HepG2 (cell line): ENCODE measurements around the gene C16orf87. TPM values are rescaled to one million over a fixed set of nuclear protein-coding genes. Genes with fewer than 3 reads are reported as not detected.

ENCODE experiments used
- CBX2 ChIP-seq, 2 experiments: fragments of 200-600 bp in 1 of 2; sonication (generic); formaldehyde crosslinking in 1 of 2; IDR thresholded peaks; 2 replicates each; pipeline versions ENCODE4 v1.7.0 to v1.8.1; 2018 to 2022; ENCODE audit warnings: low read depth in 2 of 2, low read length in 1 of 2, mild to moderate bottlenecking in 1 of 2, missing genetic modification reagents in 1 of 2
- HINFP ChIP-seq: sonication (generic); formaldehyde crosslinking; IDR thresholded peaks from 2 replicates; pipeline ENCODE4 v1.4.0; 2020; ENCODE audit warnings: low read depth, mild to moderate bottlenecking, missing genetic modification reagents
- KAT8 ChIP-seq: IDR thresholded peaks from 2 replicates; pipeline ENCODE4 v1.6.1; 2016; ENCODE audit warnings: missing genetic modification reagents, missing compliant biosample characterization
- RFX3 ChIP-seq: IDR thresholded peaks from 2 replicates; pipeline ENCODE4 v1.6.1; 2016; ENCODE audit warnings: missing biosample characterization, missing genetic modification reagents
- SKI ChIP-seq: fragments of 450-650 bp; IDR thresholded peaks from one replicate; pipeline ENCODE4 v1.6.1; 2018; ENCODE audit warnings: mild to moderate bottlenecking; ENCODE audit not compliant: partially characterized antibody
- SNAPC4 ChIP-seq: sonication (generic); formaldehyde crosslinking; IDR thresholded peaks from 2 replicates; pipeline ENCODE4 v1.4.0; 2020; ENCODE audit warnings: mild to moderate bottlenecking, missing genetic modification reagents
- ZBTB46 ChIP-seq: sonication (generic); formaldehyde crosslinking; IDR thresholded peaks from 2 replicates; pipeline ENCODE4 v1.4.0; 2020; ENCODE audit warnings: mild to moderate bottlenecking, missing genetic modification reagents, borderline replicate concordance
- ZNF30 ChIP-seq: sonication (generic); formaldehyde crosslinking; IDR thresholded peaks from 2 replicates; pipeline ENCODE4 v1.5.0; 2020; ENCODE audit warnings: mild to moderate bottlenecking, missing genetic modification reagents
- ZNF382 ChIP-seq: sonication (generic); formaldehyde crosslinking; IDR thresholded peaks from 2 replicates; pipeline ENCODE4 v1.5.0; 2020; ENCODE audit warnings: missing genetic modification reagents, mild to moderate bottlenecking, borderline replicate concordance
- ZNF646 ChIP-seq: sonication (generic); formaldehyde crosslinking; IDR thresholded peaks from 2 replicates; pipeline ENCODE4 v1.9.0; 2021; ENCODE audit warnings: mild to moderate bottlenecking, missing genetic modification reagents
- ZNF879 ChIP-seq: sonication (generic); formaldehyde crosslinking; IDR thresholded peaks from 2 replicates; pipeline ENCODE4 v1.8.1; 2023; ENCODE audit warnings: missing genetic modification reagents
- polyA plus RNA-seq, 8 experiments: library from polyadenylated mRNA; depleted of rRNA in 3 of 8; stranded (reverse) in 7 of 8; unstranded in 1 of 8; fragments of >200 nt; fragmentation: Illumina TruSeq in 4 of 8; extraction: Trizol in 4 of 8; gene quantifications; 2 replicates each; pipeline versions ENCODE4 v1.2.1 to v1.2.3, GENCODE V29; 2011 to 2016; ENCODE audit warnings: low read depth in 4 of 8, missing spikeins in 1 of 8, mixed read lengths in 1 of 8; ENCODE audit not compliant: insufficient read depth in 1 of 8
- total RNA-seq, 5 experiments: library from RNA; depleted of rRNA; stranded (reverse); fragments of >200 nt; fragmentation: Illumina TruSeq; extraction: Trizol; gene quantifications; 2 replicates each; pipeline ENCODE4 v1.2.3, GENCODE V29; 2016; ENCODE audit warnings: low read depth in 1 of 5

C16orf87 gene
- total and polyA plus RNA-seq, 2 of the 13 experiments (the other 11 are each of a cell fraction or from before 2014, with no cell fraction given): 8.6 to 19.5 TPM

DNA sequence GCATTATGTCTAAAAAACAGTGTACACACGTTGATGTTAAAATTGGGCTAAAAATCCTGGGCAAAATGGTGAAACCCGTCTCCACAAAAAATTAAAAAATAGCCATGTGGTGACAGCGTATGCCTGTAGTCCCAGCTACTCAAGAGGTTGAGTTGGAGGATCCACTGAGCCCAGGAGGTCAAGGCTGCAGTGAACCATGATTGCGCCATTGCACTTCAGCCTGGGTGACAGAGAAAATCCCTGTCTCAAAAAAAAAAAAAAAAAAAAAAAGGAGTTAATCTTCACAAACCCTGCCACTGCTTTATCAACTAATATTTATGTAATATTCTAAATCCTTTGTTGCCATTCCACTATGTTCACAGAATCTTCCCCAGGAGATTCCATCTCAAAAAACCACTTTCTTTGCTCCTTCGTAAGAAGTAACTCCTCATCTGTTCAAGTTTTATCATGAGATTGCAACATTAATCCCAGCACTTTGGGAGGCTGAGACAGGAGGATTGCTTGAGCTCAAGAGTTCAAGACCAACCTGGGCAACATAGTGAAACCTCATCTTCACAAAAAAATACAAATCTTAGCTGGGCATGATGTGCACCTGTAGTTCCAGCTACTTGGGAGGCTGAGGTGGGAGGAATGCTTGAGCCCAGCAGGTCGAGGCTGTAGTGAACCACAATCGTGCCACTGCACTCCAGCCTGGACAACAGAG lies 1.9 kb upstream of the C16orf87 start (continued):
- TF ChIP-seq HINFP (no peak), ZNF382 (CRISPR knock-in tag) (no peak), SNAPC4 (CRISPR knock-in tag) (no peak), ZNF879 (CRISPR knock-in tag) (no peak), KAT8 (no peak), CBX2 (IDR thresholded peaks at IDR 0.05; ENCODE audit: low read depth, low read length) (no peak), CBX2 (CRISPR knock-in tag; IDR thresholded peaks at IDR 0.05; ENCODE audit: low read depth) (no peak), SKI (no peak), RFX3 (CRISPR knock-in tag) (no peak), ZNF30 (no peak), ZNF646 (CRISPR knock-in tag) (no peak), ZBTB46 (CRISPR knock-in tag) (no peak)
